ENCODE data around the gene HOXB13.

GRCh38 chr17:48740537-48740936 lies 12.0 kb upstream of the HOXB13 start:
- TF ChIP-seq CTCF (IDR thresholded peaks at IDR 0.05) (no peak), POLR2A (IDR thresholded peaks at IDR 0.05) (no peak)
